Adrenal gland (tissue), 12 donors: ENCODE results near the gene DENND6B. TPM values are rescaled to one million over a fixed set of nuclear protein-coding genes. Genes with fewer than 3 reads are reported as not detected.

Experiments
- DNase-seq, 7 donors: peaks; one replicate each; pipeline ENCODE4 v3.0.0-alpha.2; 2019 to 2020
- H3K27ac ChIP-seq, 5 donors: fragments of 200-600 bp; sonication (generic) in 4 of 5; 1 replicate in 3 of 5; 2 replicates in 2 of 5; pipeline versions ENCODE4 v1.5.1 to v1.8.0; 2016 to 2020; ENCODE audit warnings: mild to moderate bottlenecking in 1 of 5
- H3K27me3 ChIP-seq: fragments of 200-600 bp; 2 replicates; pipeline ENCODE4 v1.8.0; 2021
- H3K36me3 ChIP-seq, 2 donors: fragments of 200-600 bp; replicated peaks in 1 of 2; 1 replicate in 1 of 2; 2 replicates in 1 of 2; pipeline versions ENCODE4 v1.5.1 to v1.8.0; 2018 to 2022
- H3K4me1 ChIP-seq, 2 donors: fragments of 200-600 bp; replicated peaks in 1 of 2; 1 replicate in 1 of 2; 2 replicates in 1 of 2; pipeline versions ENCODE4 v1.5.1 to v1.8.0; 2018 to 2021
- H3K4me3 ChIP-seq, 4 donors: fragments of 200-600 bp; sonication (generic) in 3 of 4; one replicate each; pipeline ENCODE4 v1.5.1; 2016 to 2018
- H3K9me3 ChIP-seq, 3 donors: fragments of 200-600 bp; sonication (generic) in 1 of 3; replicated peaks in 1 of 3; 1 replicate in 2 of 3; 2 replicates in 1 of 3; pipeline versions ENCODE4 v1.5.1 to v1.8.0; 2016 to 2021
- CTCF ChIP-seq, 6 experiments: fragments of 450-650 bp in 4 of 6; fragments of 200-600 bp in 2 of 6; sonication (generic) in 1 of 6; IDR thresholded peaks; 1 replicate in 5 of 6; 2 replicates in 1 of 6; pipeline versions ENCODE4 v1.5.1 to v1.8.0; 2016 to 2021; ENCODE audit warnings: antibody characterized with exemption in 6 of 6, mild to moderate bottlenecking in 2 of 6, moderate library complexity in 1 of 6
- POLR2A ChIP-seq, 2 donors: fragments of 450-650 bp; IDR thresholded peaks; one replicate each; pipeline ENCODE4 v1.6.1; 2017; ENCODE audit warnings: antibody characterized with exemption in 2 of 2, mild to moderate bottlenecking in 2 of 2, moderate library complexity in 1 of 2
- WGBS, 4 donors: extraction: QIAGEN DNeasy Blood & Tissue Kit in 2 of 4; methylation state at CpG; one replicate each; pipeline versions ENCODE4 v1.1.5 to v1.1.7; 2013 to 2017; 5-methylcytosine and 5-hydroxymethylcytosine counted together
- intact Hi-C, 2 donors: fragments of 100-400 bp; cut with DNase I; formaldehyde crosslinking; loops; one replicate each; pipeline versions ENCODE4 v1.14.1 to v1.15.0; 2022 to 2023
- polyA plus RNA-seq, 3 donors: library from polyadenylated mRNA; stranded (reverse); fragments of 200-250 nt in 2 of 3; fragments of 350-450 nt in 1 of 3; fragmentation: Illumina TruSeq in 1 of 3; extraction: RNeasy Lipid Tissue Mini Kit (QIAGEN cat#74804) in 1 of 3; gene quantifications; one replicate each; pipeline ENCODE4 v1.2.3, GENCODE V29; 2013 to 2014
- total RNA-seq, 9 donors: library from RNA; depleted of rRNA in 4 of 9; stranded (reverse); fragments of >200 nt in 4 of 9; fragments of 120-200 nt in 1 of 9; fragmentation: NEBNext Ultra II Directional in 1 of 9; extraction: Animal tissue kit (Norgen Biotek cat#: 25700) in 1 of 9; gene quantifications; one replicate each; pipeline versions ENCODE4 v1.1.0 to v1.2.4, GENCODE V29; 2013 to 2023
- donor health status: healthy with polysubstance abuse.
- donor health status: Bipolar disorder and iron deficiency.
- donor health status: DM: yes; HTN: yes; CAD: no.
- donor health status: DM: no; HTN: no; CAD: no.
- donor health status: DM: no; HTN: no; CAD: no.
- donor health status: DM: yes; HTN: yes; CAD: no.

Gene DENND6B
- total and polyA plus RNA-seq, 12 donors, result 1.8 to 32.7 (median 8.9) TPM

- WGBS, 4 donors, result 94 to 98% (median 95%) methylated on average over 5 to 12 of the region's 12 CpGs; no CpG with 5 or more reads in 1 of the 4 donors
- intact Hi-C loops, result no loop called here
- H3K4me3 ChIP-seq, result no peak overlapping the region
- H3K9me3 ChIP-seq, result no peaks in the 10 kb centered on the region
- no peak overlapping the region for H3K27ac ChIP-seq
- H3K36me3 ChIP-seq, result no peaks in the 10 kb centered on the region
- TF ChIP-seq CTCF (IDR thresholded peaks at IDR 0.05), result no peak
- no peak for TF ChIP-seq POLR2A (IDR thresholded peaks at IDR 0.05)
- DNase-seq, result no peak
- H3K27me3 ChIP-seq, result no peaks in the 10 kb centered on the region
- peaks cover 29 to 30% of the 10 kb centered on the region in 2 donors for H3K4me1 ChIP-seq
These were observed 14.4 kb downstream of the DENND6B start for GRCh38 chr22:50312371-50312770.

GRCh38 chr22:50311606-50312351 lies 15.0 kb downstream of the DENND6B start:
- DNase-seq, result no peak
- no peak overlapping the region for H3K4me3 ChIP-seq
- H3K9me3 ChIP-seq, result no peaks in the 10 kb centered on the region
- intact Hi-C loops, result no loop called here
- TF ChIP-seq POLR2A (IDR thresholded peaks at IDR 0.05) (no peak), CTCF (IDR thresholded peaks at IDR 0.05) (no peak)
- no peaks in the 10 kb centered on the region for H3K36me3 ChIP-seq
- no peak overlapping the region for H3K27ac ChIP-seq
- 83 to 96% (median 93%) methylated on average over 4 to 23 of the region's 23 CpGs for WGBS, 4 donors
- H3K4me1 ChIP-seq, result peaks cover 29 to 30% of the 10 kb centered on the region in 2 donors
- H3K27me3 ChIP-seq, result no peaks in the 10 kb centered on the region

- intact Hi-C loops, result no loop called here
- 88 to 98% (median 95%) methylated on average over 10 to 16 of the region's 16 CpGs for WGBS, 4 donors
- TF ChIP-seq POLR2A (IDR thresholded peaks at IDR 0.05), result no peak
- no peak for TF ChIP-seq CTCF (IDR thresholded peaks at IDR 0.05)
- DNase-seq, result no peak
- Histone ChIP-seq H3K27me3 (no peaks in the 10 kb centered on the region), H3K9me3 (no peaks in the 10 kb centered on the region), H3K36me3 (no peaks in the 10 kb centered on the region), H3K4me3 (no peak overlapping the region), H3K27ac (no peak overlapping the region), H3K4me1 (peaks cover 31 to 33% of the 10 kb centered on the region in 2 donors)
These were observed 15.8 kb downstream of the DENND6B start for GRCh38 chr22:50310949-50311444.

- H3K27me3 ChIP-seq, result no peaks in the 10 kb centered on the region
- peak in 1 of 7 donors; percentile 24 for DNase-seq
- no peaks in the 10 kb centered on the region for H3K36me3 ChIP-seq
- no peak overlapping the region for H3K4me3 ChIP-seq
- no peaks in the 10 kb centered on the region for H3K9me3 ChIP-seq
- H3K27ac ChIP-seq, result peak overlapping the region in 1 of 5 donors; percentile 97
- no peak for TF ChIP-seq POLR2A (IDR thresholded peaks at IDR 0.05)
- TF ChIP-seq CTCF (IDR thresholded peaks at IDR 0.05), result no peak
- intact Hi-C loops, result no loop called here
- peaks cover 40% of the 10 kb centered on the region in 2 donors for H3K4me1 ChIP-seq
- WGBS, 4 donors, result 92 to 95% (median 94%) methylated on average over 17 to 21 of the region's 21 CpGs
These were observed 16.6 kb downstream of the DENND6B start for GRCh38 chr22:50310031-50310722.
